Fibroblast of skin of scalp (primary cell): ENCODE results near the gene RPL18.

ENCODE experiments used
- DNase-seq: peaks from one replicate; pipeline ENCODE4 v3.0.0-alpha.2; 2013

RPL18 gene

GRCh38 chr19:48613024-48613851 lies 5.7 kb downstream of the RPL18 start:
- DNase-seq, result no peak

- DNase-seq, result no peak
These were observed 7.1 kb downstream of the RPL18 start for GRCh38 chr19:48611872-48612271.

- DNase-seq, result no peak
These were observed 9.3 kb downstream of the RPL18 start for GRCh38 chr19:48609571-48610108.

GRCh38 chr19:48608798-48609263 lies 10.1 kb downstream of the RPL18 start:
- DNase-seq, result peak; percentile 62

GRCh38 chr19:48607359-48607755 lies 11.6 kb downstream of the RPL18 start:
- no peak for DNase-seq

GRCh38 chr19:48606463-48607358 lies 12.3 kb downstream of the RPL18 start, which contains the start of gene SPACA4:
Gene SPACA4 (plus strand): TSS chr19:48606742. CDS start chr19:48606979, 237 bp downstream.
- no peak for DNase-seq

- DNase-seq, result no peak
These were observed 15.1 kb downstream of the RPL18 start for GRCh38 chr19:48603850-48604249.

- DNase-seq, result no peak
These were observed 15.5 kb downstream of the RPL18 start for GRCh38 chr19:48603449-48603848.

- no peak for DNase-seq
These were observed 16.0 kb downstream of the RPL18 start for GRCh38 chr19:48603001-48603400.

GRCh38 chr19:48600679-48601417 lies 18.1 kb downstream of the RPL18 start:
- DNase-seq, result no peak

- DNase-seq, result no peak
These were observed 19.8 kb downstream of the RPL18 start for GRCh38 chr19:48598996-48599700.

GRCh38 chr19:48596679-48597465 lies 22.1 kb downstream of the RPL18 start:
- no peak for DNase-seq

GRCh38 chr19:48596237-48596636 lies 22.7 kb downstream of the RPL18 start:
- DNase-seq, result no peak

GRCh38 chr19:48595833-48596232 lies 23.1 kb downstream of the RPL18 start:
- no peak for DNase-seq

GRCh38 chr19:48595171-48595570 lies 23.8 kb downstream of the RPL18 start:
- DNase-seq, result no peak

GRCh38 chr19:48591021-48591420 lies 28.0 kb downstream of the RPL18 start:
- DNase-seq, result no peak

GRCh38 chr19:48588670-48589401 lies 30.1 kb downstream of the RPL18 start:
- peak; percentile 83 for DNase-seq

- DNase-seq, result no peak
These were observed 31.6 kb downstream of the RPL18 start for GRCh38 chr19:48587387-48587786.

- DNase-seq, result no peak
These were observed 36.8 kb downstream of the RPL18 start for GRCh38 chr19:48582168-48582567.

- peak; percentile 70 for DNase-seq
These were observed 40.1 kb downstream of the RPL18 start for GRCh38 chr19:48578891-48579290.
